Medulla oblongata (tissue), 1 donor: ENCODE measurements around the gene PLEKHA6.

Experiments used
- DNase-seq: peaks from one replicate; pipeline ENCODE4 v3.0.0-alpha.2; 2015; ENCODE audit errors: extremely low spot score

PLEKHA6 gene

GRCh38 chr1:204359474-204360255 lies at the start of gene PLEKHA6:
Gene PLEKHA6 (minus strand): TSS chr1:204359929. CDS start chr1:204273727, 86,202 bp downstream.
- peak; percentile 84 for DNase-seq

- peak; percentile 21 for DNase-seq
These were observed 49.4 kb upstream of the PLEKHA6 start for GRCh38 chr1:204409123-204409522.

GRCh38 chr1:204408602-204409001 lies 48.9 kb upstream of the PLEKHA6 start:
- no peak for DNase-seq

- peak; percentile 85 for DNase-seq
These were observed 48.4 kb upstream of the PLEKHA6 start for GRCh38 chr1:204408074-204408507.

GRCh38 chr1:204407295-204407971 lies 47.7 kb upstream of the PLEKHA6 start:
- DNase-seq = no peak

- no peak for DNase-seq
These were observed 46.9 kb upstream of the PLEKHA6 start for GRCh38 chr1:204406621-204407020.

- peak; percentile 9 for DNase-seq
These were observed 46.3 kb upstream of the PLEKHA6 start for GRCh38 chr1:204405988-204406387.

- no peak for DNase-seq
These were observed 44.9 kb upstream of the PLEKHA6 start for GRCh38 chr1:204404629-204405028.

GRCh38 chr1:204402391-204402790 lies 42.7 kb upstream of the PLEKHA6 start:
- no peak for DNase-seq

GRCh38 chr1:204401730-204402129 lies 42.0 kb upstream of the PLEKHA6 start:
- DNase-seq = no peak

- no peak for DNase-seq
These were observed 41.3 kb upstream of the PLEKHA6 start for GRCh38 chr1:204400882-204401510.

- DNase-seq = peak; percentile 79
These were observed 38.7 kb upstream of the PLEKHA6 start for GRCh38 chr1:204398197-204399125.

- DNase-seq = no peak
These were observed 36.4 kb upstream of the PLEKHA6 start for GRCh38 chr1:204396015-204396583.

GRCh38 chr1:204391629-204392028 lies 31.9 kb upstream of the PLEKHA6 start:
- DNase-seq = no peak

- DNase-seq = no peak
These were observed 31.2 kb upstream of the PLEKHA6 start for GRCh38 chr1:204390751-204391466.

GRCh38 chr1:204385727-204386126 lies 26.0 kb upstream of the PLEKHA6 start:
- DNase-seq = no peak

GRCh38 chr1:204384636-204385352 lies 25.1 kb upstream of the PLEKHA6 start:
- DNase-seq = peak; percentile 74

- DNase-seq = no peak
These were observed 23.6 kb upstream of the PLEKHA6 start for GRCh38 chr1:204383163-204383904.

GRCh38 chr1:204382714-204383083 lies 23.0 kb upstream of the PLEKHA6 start:
- no peak for DNase-seq
